Astrocyte (in vitro differentiated cells and primary cell): ENCODE data around the gene ITGA2B. TPM values are rescaled to one million over a fixed set of nuclear protein-coding genes. Genes with fewer than 3 reads are reported as not detected.
"Not testable (repeated sequence)": the region's sequence is repeated elsewhere in the genome, so short reads cannot be mapped to it uniquely, and the experiment has no call there.

Experiments
- DNase-seq: peaks from one replicate; pipeline ENCODE4 v3.0.0-alpha.2; 2010; ENCODE audit warnings: low read depth
- FAIRE-seq: peaks from 2 replicates; lab custom pipeline; 2011; peaks lifted over from hg19 to GRCh38; lab: Jason Lieb, UNC
- H2AFZ ChIP-seq: 2 replicates; pipeline ENCODE4 v1.6.0; 2012; ENCODE audit warnings: low read depth, low read length, inconsistent platforms
- H3K27ac ChIP-seq: 2 replicates; pipeline ENCODE4 v1.5.1; 2011; ENCODE audit warnings: low read depth, low read length, inconsistent platforms
- H3K27me3 ChIP-seq: 2 replicates; pipeline ENCODE4 v1.6.0; 2011; ENCODE audit warnings: low read length, inconsistent platforms; ENCODE audit not compliant: insufficient read depth
- H3K36me3 ChIP-seq: 2 replicates; pipeline ENCODE4 v1.5.1; 2011; ENCODE audit warnings: low read length, inconsistent platforms; ENCODE audit not compliant: insufficient read depth
- H3K4me1 ChIP-seq: 2 replicates; pipeline ENCODE4 v1.5.1; 2011; ENCODE audit warnings: low read length, inconsistent platforms; ENCODE audit not compliant: insufficient read depth
- H3K4me2 ChIP-seq: 2 replicates; pipeline ENCODE4 v1.6.0; 2012; ENCODE audit warnings: low read length, inconsistent platforms
- H3K4me3 ChIP-seq: 2 replicates; pipeline ENCODE4 v1.5.1; 2011; ENCODE audit warnings: low read depth, mild to moderate bottlenecking, low read length, inconsistent platforms; ENCODE audit not compliant: insufficient read depth
- H3K79me2 ChIP-seq: 2 replicates; pipeline ENCODE4 v1.6.0; 2012; ENCODE audit warnings: mild to moderate bottlenecking, low read length, inconsistent platforms; ENCODE audit not compliant: insufficient read depth
- H3K9ac ChIP-seq: 2 replicates; pipeline ENCODE4 v1.6.0; 2012; ENCODE audit warnings: mild to moderate bottlenecking, low read length, inconsistent platforms
- H3K9me3 ChIP-seq: 2 replicates; pipeline ENCODE4 v1.5.1; 2012; ENCODE audit warnings: low read depth, mild to moderate bottlenecking, low read length, inconsistent platforms; ENCODE audit not compliant: insufficient read depth
- H4K20me1 ChIP-seq: 2 replicates; pipeline ENCODE4 v1.6.0; 2012; ENCODE audit warnings: low read length, inconsistent platforms; ENCODE audit not compliant: insufficient read depth
- H3K27ac Mint-ChIP-seq: one replicate; pipeline ENCODE4 v1.8.0; 2021; ENCODE audit warnings: mild to moderate bottlenecking, mixed read lengths; ENCODE audit not compliant: unreplicated experiment
- H3K27me3 Mint-ChIP-seq: one replicate; pipeline ENCODE4 v1.8.0; 2021; ENCODE audit warnings: low read depth, mixed read lengths; ENCODE audit not compliant: unreplicated experiment
- H3K36me3 Mint-ChIP-seq: one replicate; pipeline ENCODE4 v1.8.0; 2021; ENCODE audit warnings: low read depth, mixed read lengths; ENCODE audit not compliant: unreplicated experiment
- H3K4me1 Mint-ChIP-seq: one replicate; pipeline ENCODE4 v1.8.0; 2021; ENCODE audit warnings: low read depth, mixed read lengths; ENCODE audit not compliant: unreplicated experiment
- H3K4me3 Mint-ChIP-seq: one replicate; pipeline ENCODE4 v1.8.0; 2021; ENCODE audit warnings: mild to moderate bottlenecking, moderate library complexity, mixed read lengths; ENCODE audit not compliant: unreplicated experiment
- H3K9me3 Mint-ChIP-seq: one replicate; pipeline ENCODE4 v1.8.0; 2021; ENCODE audit warnings: mild to moderate bottlenecking, mixed read lengths; ENCODE audit not compliant: unreplicated experiment
- CTCF ChIP-seq: IDR thresholded peaks from 2 replicates; pipeline ENCODE4 v1.5.1; 2011; ENCODE audit warnings: low read depth, mild to moderate bottlenecking, inconsistent platforms, low read length, moderate library complexity; ENCODE audit not compliant: insufficient read depth
- EZH2 ChIP-seq: IDR thresholded peaks from 2 replicates; pipeline ENCODE4 v1.6.1; 2012; ENCODE audit warnings: mild to moderate bottlenecking, low read length, inconsistent platforms; ENCODE audit not compliant: insufficient read depth
- total RNA-seq: library from RNA; stranded (reverse); gene quantifications from 2 replicates; pipeline ENCODE4 v1.2.1, GENCODE V29; 2021

Gene ITGA2B
- total RNA-seq, 1 donor from 2014 or later: 0.68 TPM

- Mint-ChIP-seq H3K36me3 (peaks cover 10% of the 10 kb centered on the region), H3K4me3 (no peak overlapping the region), H3K27me3 (peaks cover 5% of the 10 kb centered on the region), H3K4me1 (peaks cover 2% of the 10 kb centered on the region), H3K27ac (no peak overlapping the region), H3K9me3 (no peaks in the 10 kb centered on the region)
- Histone ChIP-seq H3K27me3 (no peaks in the 10 kb centered on the region), H3K4me3 (no peak overlapping the region), H3K9ac (no peak overlapping the region), H3K4me2 (no peak overlapping the region), H3K9me3 (no peaks in the 10 kb centered on the region), H3K4me1 (no peaks in the 10 kb centered on the region), H2AFZ (no peak overlapping the region), H3K36me3 (no peaks in the 10 kb centered on the region), H3K27ac (no peak overlapping the region), H3K79me2 (peaks cover 13% of the 10 kb centered on the region), H4K20me1 (peaks cover 61% of the 10 kb centered on the region)
- DNase-seq (no peak), FAIRE-seq (no peak)
- TF ChIP-seq CTCF (no peak), EZH2 (no peak)
These were observed 39.8 kb downstream of the ITGA2B start for GRCh38 chr17:44349553-44350070.

- no peaks in the 10 kb centered on the region for H3K9me3 Mint-ChIP-seq
- H3K27me3 Mint-ChIP-seq: peaks cover 5% of the 10 kb centered on the region
- DNase-seq (no peak), FAIRE-seq (no peak)
- TF ChIP-seq EZH2 (no peak), CTCF (no peak)
- H3K4me3 ChIP-seq: no peak overlapping the region
- no peaks in the 10 kb centered on the region for H3K9me3 ChIP-seq
- no peaks in the 10 kb centered on the region for H3K36me3 ChIP-seq
- no peak overlapping the region for H3K27ac ChIP-seq
- H3K27ac Mint-ChIP-seq: no peak overlapping the region
- H4K20me1 ChIP-seq: peaks cover 61% of the 10 kb centered on the region
- H3K4me1 Mint-ChIP-seq: peaks cover 2% of the 10 kb centered on the region
- no peak overlapping the region for H2AFZ ChIP-seq
- H3K79me2 ChIP-seq: peaks cover 13% of the 10 kb centered on the region
- H3K4me2 ChIP-seq: no peak overlapping the region
- no peaks in the 10 kb centered on the region for H3K4me1 ChIP-seq
- H3K27me3 ChIP-seq: no peaks in the 10 kb centered on the region
- H3K9ac ChIP-seq: no peak overlapping the region
- H3K4me3 Mint-ChIP-seq: no peak overlapping the region
- peaks cover 10% of the 10 kb centered on the region for H3K36me3 Mint-ChIP-seq
These were observed 40.5 kb downstream of the ITGA2B start for GRCh38 chr17:44348988-44349364.

DNA sequence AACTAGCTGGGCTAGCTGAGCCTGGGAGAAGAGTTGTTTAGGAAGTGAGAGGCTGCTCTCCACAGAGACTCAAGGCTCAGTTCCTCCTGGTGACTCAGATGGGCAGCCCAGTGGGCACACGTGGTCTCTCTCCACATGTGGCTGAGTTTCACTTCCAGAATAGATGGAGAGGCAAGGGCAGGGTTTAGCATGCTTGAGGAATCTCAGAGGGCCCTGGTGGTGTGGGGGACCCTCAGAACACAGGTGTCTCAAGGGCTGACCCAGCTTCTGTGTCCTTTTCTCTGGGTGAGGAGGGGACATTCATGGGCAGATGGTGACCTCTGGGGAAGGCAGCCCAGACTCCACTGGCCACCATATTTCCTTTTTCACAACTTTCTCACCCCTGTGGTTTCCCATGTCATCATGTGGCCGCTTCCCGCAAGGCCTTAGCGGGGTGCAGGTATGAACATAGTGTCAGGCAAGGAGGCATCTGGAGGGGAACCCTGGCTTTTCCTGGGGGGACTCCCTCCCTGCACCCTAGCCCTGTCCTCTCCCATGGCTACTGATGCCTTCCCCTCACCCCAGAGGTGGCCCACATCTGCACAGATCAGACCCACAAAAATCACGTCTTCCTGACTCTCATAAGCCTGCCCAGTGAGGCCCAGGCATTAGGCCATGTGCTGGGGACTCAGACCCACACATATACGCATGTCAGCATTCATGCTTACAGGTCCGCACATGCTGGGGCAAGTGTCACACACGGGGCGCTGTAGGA is 41.0 kb downstream of the ITGA2B start:
- Histone ChIP-seq H3K4me1 (no peaks in the 10 kb centered on the region), H3K4me3 (no peak overlapping the region), H4K20me1 (peaks cover 61% of the 10 kb centered on the region), H3K36me3 (no peaks in the 10 kb centered on the region), H2AFZ (no peak overlapping the region), H3K27ac (no peak overlapping the region), H3K9ac (no peak overlapping the region), H3K27me3 (no peaks in the 10 kb centered on the region), H3K79me2 (peaks cover 13% of the 10 kb centered on the region), H3K9me3 (no peaks in the 10 kb centered on the region), H3K4me2 (no peak overlapping the region)
- no peak overlapping the region for H3K4me3 Mint-ChIP-seq
- no peak overlapping the region for H3K27ac Mint-ChIP-seq
- H3K4me1 Mint-ChIP-seq: peaks cover 2% of the 10 kb centered on the region
- DNase-seq (no peak), FAIRE-seq (no peak)
- H3K36me3 Mint-ChIP-seq: peaks cover 10% of the 10 kb centered on the region
- TF ChIP-seq CTCF (no peak), EZH2 (no peak)
- H3K27me3 Mint-ChIP-seq: peaks cover 11% of the 10 kb centered on the region
- no peaks in the 10 kb centered on the region for H3K9me3 Mint-ChIP-seq

DNA sequence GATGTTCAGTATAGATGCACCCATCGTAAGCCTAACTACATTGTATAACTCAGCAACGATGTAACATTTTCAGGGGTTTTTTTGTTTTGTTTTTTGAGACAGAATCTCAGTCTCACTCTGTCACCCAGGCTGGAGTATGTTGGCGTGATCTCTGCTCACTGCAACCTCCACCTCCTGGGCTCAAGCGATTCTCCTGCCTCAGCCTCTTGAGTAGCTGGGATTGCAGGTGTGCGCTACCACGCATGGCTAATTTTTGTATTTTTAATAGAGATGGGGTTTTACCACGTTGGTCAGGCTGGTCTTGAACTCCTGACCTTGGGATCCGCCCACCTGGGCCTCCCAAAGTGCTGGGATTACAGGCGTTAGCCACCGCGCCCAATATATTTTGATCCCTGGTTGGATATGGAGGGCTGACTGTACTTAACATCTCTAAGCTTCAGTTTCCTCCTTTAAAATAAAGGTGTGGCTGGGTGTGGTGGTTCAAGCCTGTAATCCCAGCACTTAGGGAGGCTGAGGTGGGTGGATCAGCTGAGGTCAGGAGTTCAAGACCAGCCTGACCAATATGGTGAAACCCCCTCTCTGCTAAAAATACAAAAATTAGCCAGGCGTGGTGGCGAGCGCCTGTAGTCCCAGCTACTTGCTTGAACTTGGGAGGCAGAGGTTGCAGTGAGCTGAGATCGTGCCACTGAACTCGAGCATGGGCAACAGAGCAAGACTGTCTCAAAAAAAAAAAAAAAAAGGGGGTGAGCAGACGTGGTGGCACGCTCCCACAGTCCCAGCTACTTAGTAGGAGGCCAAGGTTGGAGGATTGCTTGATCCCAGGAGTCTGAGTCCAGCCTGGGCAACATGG is 42.0 kb downstream of the ITGA2B start:
- H3K79me2 ChIP-seq: peaks cover 13% of the 10 kb centered on the region
- not testable (repeated sequence) for H3K4me3 ChIP-seq, H2AFZ ChIP-seq, H3K36me3 Mint-ChIP-seq, H3K27ac Mint-ChIP-seq, H3K9me3 ChIP-seq, H3K4me1 Mint-ChIP-seq, DNase-seq, H3K36me3 ChIP-seq, H3K9me3 Mint-ChIP-seq, FAIRE-seq, H3K4me2 ChIP-seq, H3K27me3 ChIP-seq, H3K27ac ChIP-seq, H3K9ac ChIP-seq, H3K4me1 ChIP-seq
- H3K4me3 Mint-ChIP-seq: peak overlapping the region; percentile 14
- peaks cover 51% of the 10 kb centered on the region for H4K20me1 ChIP-seq
- H3K27me3 Mint-ChIP-seq: peaks cover 14% of the 10 kb centered on the region
